SJSA1 (cell line): Measurements from ENCODE around the gene ITGA8. TPM values are rescaled to one million over a fixed set of nuclear protein-coding genes. Genes with fewer than 3 reads are reported as not detected.
"Not testable (repeated sequence)": the region's sequence is repeated elsewhere in the genome, so short reads cannot be mapped to it uniquely, and the experiment has no call there.

Experiments used
- DNase-seq, 2 experiments: peaks; one replicate each; pipeline ENCODE4 v3.0.0-alpha.2; 2015 to 2020; ENCODE audit warnings: low spot score in 2 of 2, low read depth in 1 of 2
- H3K27ac ChIP-seq: fragments of 250-450 bp; sonication (Bioruptor Pico); 2 replicates; pipeline ENCODE4 v1.5.1; 2020; ENCODE audit warnings: mild to moderate bottlenecking, moderate library complexity
- H3K27me3 ChIP-seq: fragments of 250-450 bp; sonication (Bioruptor Pico); replicated peaks from 2 replicates; pipeline ENCODE4 v1.5.1; 2020; ENCODE audit warnings: mild to moderate bottlenecking, moderate library complexity
- H3K36me3 ChIP-seq: fragments of 250-450 bp; sonication (Bioruptor Pico); 2 replicates; pipeline ENCODE4 v1.5.1; 2020; ENCODE audit warnings: mild to moderate bottlenecking
- H3K4me1 ChIP-seq: fragments of 250-450 bp; sonication (Bioruptor Pico); replicated peaks from 2 replicates; pipeline ENCODE4 v1.6.1; 2021; ENCODE audit warnings: mild to moderate bottlenecking
- H3K4me3 ChIP-seq: fragments of 250-450 bp; sonication (Bioruptor Pico); 2 replicates; pipeline ENCODE4 v1.5.1; 2020; ENCODE audit warnings: mild to moderate bottlenecking
- H3K9me3 ChIP-seq: fragments of 250-450 bp; sonication (Bioruptor Pico); replicated peaks from 2 replicates; pipeline ENCODE4 v1.5.1; 2020; ENCODE audit warnings: mild to moderate bottlenecking
- total RNA-seq: library from RNA; depleted of rRNA; stranded (reverse); fragments of >200 nt; shearing (Covaris generic); gene quantifications from 2 replicates; pipeline ENCODE4 v1.2.3, GENCODE V29; 2014

Gene ITGA8
- total RNA-seq, 1 experiment from 2014 or later: 11.8 TPM

DNA sequence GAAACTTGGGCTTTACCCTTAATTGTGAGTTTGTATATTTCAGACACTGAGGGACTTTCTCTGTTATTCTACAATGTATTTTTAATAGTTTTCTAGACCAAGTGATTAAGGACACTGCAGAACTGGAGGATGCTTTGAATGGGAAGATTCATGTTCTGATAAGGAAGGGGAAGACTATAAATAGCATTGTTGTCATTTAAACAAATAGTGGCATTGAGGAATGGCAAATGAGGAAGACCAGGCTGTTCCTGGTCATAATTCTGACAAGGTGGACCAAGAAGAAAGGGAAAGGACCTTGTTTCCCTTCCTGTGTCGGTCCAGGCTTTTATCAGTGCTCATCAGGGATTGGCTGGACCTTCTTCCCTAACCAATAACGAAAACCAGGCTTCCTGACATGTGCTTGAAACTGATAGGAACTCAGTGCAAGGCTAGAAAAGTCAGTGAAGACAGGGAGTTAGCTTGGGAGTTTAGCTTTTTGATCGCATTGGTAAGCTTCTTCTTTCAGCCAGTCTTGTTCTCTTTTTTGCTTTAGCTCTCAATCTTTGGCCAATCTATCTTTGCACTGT lies 116.2 kb downstream of the ITGA8 start:
- H3K36me3 ChIP-seq: no peaks in the 10 kb centered on the region
- no peak overlapping the region for H3K4me3 ChIP-seq
- H3K4me1 ChIP-seq: peaks cover 29% of the 10 kb centered on the region
- H3K9me3 ChIP-seq: no peaks in the 10 kb centered on the region
- no peaks in the 10 kb centered on the region for H3K27me3 ChIP-seq
- H3K27ac ChIP-seq: no peak overlapping the region
- no peak for DNase-seq

DNA sequence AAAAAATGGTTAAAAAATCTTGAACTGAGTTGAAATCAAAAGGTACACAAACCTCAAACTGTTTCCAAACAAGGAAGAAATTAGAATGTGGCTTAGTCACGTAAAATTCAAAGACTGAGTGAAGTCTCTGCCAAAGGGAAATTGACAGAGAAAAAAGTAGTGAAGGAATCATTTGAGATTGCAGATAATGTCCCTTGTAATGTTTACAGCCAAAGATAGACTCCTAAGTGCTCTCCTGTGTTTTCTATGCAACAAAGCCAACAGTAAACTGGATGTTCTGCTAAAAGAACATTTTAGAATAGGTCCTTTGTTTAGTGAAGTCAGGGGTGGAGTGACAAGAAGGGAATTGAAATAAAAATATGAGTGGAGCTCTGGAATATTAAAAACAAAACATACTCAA lies 117.9 kb downstream of the ITGA8 start:
- Histone ChIP-seq H3K36me3 (no peaks in the 10 kb centered on the region), H3K27ac (no peak overlapping the region), H3K4me3 (no peak overlapping the region), H3K27me3 (no peaks in the 10 kb centered on the region), H3K4me1 (peaks cover 25% of the 10 kb centered on the region), H3K9me3 (no peaks in the 10 kb centered on the region)
- no peak for DNase-seq

- DNase-seq: peak in 1 of 2 experiments; percentile 51
- Histone ChIP-seq H3K4me3 (no peak overlapping the region), H3K9me3 (no peaks in the 10 kb centered on the region)
These were observed 124.5 kb downstream of the ITGA8 start for GRCh38 chr10:15595260-15595659.

GRCh38 chr10:15591937-15592336 lies 127.8 kb downstream of the ITGA8 start:
- DNase-seq: no peak
- Histone ChIP-seq H3K9me3 (no peaks in the 10 kb centered on the region), H3K36me3 (no peaks in the 10 kb centered on the region), H3K4me1 (peaks cover 31% of the 10 kb centered on the region), H3K4me3 (no peak overlapping the region), H3K27ac (no peak overlapping the region), H3K27me3 (no peaks in the 10 kb centered on the region)

More at GRCh38 chr10:15595260-15595659, 124.5 kb downstream of the ITGA8 start:
- Histone ChIP-seq H3K27me3 (no peaks in the 10 kb centered on the region), H3K4me1 (peaks cover 20% of the 10 kb centered on the region), H3K36me3 (no peaks in the 10 kb centered on the region), H3K27ac (no peak overlapping the region)

DNA sequence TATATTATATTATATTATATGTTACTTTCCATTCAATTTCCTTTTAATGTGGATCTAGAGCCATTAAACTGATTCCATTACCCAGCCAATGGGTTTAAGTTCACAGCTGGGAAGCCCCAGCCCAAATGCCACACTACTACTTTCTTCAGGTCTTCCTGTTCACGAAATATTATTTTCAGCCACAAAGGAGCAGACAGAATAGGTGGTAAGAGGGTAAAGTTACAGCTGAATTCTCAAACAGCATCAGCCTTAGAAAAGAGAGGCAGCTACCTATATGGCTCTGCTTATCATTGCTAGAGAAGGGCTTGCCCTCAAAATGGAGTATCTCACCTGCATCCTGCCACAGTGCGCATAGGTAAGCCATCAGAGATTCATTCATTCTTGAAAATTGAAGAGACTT lies 128.3 kb downstream of the ITGA8 start:
- Histone ChIP-seq H3K27me3 (no peaks in the 10 kb centered on the region), H3K9me3 (no peaks in the 10 kb centered on the region), H3K4me3 (no peak overlapping the region), H3K4me1 (peaks cover 31% of the 10 kb centered on the region), H3K27ac (no peak overlapping the region), H3K36me3 (no peaks in the 10 kb centered on the region)
- DNase-seq: no peak

DNA sequence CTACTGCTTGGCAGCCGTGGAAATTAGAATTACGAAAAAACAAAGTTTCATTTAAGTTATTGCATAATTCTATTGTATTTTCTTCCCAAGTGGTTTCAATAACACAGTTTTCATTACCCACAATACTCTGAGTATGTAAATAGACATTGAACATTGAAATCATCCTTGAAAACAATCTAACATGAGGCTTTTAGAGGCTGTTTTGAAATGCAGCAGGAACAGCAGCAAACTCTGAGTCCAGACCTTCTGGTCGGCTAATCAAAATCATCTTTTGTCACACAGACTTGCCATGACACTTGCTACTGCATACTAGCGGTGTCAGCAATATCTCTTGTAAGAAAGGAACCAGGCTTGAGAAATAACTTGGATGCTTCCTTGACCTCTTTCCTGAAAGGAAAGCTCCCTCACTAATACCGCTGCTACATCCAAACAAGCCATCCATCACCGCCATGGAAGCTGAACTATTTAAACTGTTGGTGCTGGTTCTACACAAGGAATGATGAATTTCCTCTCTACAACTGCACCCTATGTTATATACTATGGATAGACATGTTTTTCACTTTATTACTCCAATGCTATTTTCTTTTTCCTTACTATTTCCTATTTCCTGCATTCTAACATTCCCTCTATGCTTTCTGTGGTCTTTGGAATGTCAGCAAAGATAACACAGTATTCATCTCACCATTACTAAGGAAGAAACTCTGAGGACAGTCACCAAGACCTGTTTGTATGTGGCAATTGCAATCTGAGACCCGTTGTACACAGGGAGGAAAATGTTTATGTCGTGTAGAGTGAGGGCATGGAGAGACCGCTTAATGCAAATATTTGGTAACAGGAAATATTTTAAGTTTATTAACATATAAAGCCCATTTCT lies 130.8 kb downstream of the ITGA8 start:
- no peaks in the 10 kb centered on the region for H3K36me3 ChIP-seq
- H3K27ac ChIP-seq: peak overlapping the region; percentile 35; the same call in 1 of the 2 replicates
- H3K4me1 ChIP-seq: peaks cover 20% of the 10 kb centered on the region
- no peaks in the 10 kb centered on the region for H3K9me3 ChIP-seq
- H3K27me3 ChIP-seq: no peaks in the 10 kb centered on the region
- peak in 1 of 2 experiments; percentile 30 for DNase-seq
- no peak overlapping the region for H3K4me3 ChIP-seq

DNA sequence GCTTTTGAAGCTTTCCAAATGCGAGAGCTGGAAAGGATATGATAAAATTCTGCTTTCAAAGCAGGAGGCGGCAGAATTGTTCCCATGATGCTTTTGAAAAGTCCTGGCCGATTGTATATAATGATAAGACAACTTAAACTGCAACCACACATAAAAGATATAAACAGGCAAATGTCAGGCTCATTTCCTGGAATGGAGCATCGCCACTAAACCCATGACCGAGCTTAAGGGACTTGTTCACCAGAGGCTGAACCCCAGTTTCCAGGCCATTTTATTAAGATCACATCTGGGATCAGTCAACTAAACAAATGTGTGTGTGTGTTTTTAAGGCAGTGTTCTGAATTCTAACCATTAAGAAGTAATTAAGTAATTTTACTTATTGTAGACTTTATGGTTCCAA lies 131.6 kb downstream of the ITGA8 start:
- no peak for DNase-seq
- Histone ChIP-seq H3K4me3 (no peak overlapping the region), H3K36me3 (no peaks in the 10 kb centered on the region), H3K9me3 (no peaks in the 10 kb centered on the region), H3K4me1 (peaks cover 20% of the 10 kb centered on the region), H3K27me3 (no peaks in the 10 kb centered on the region), H3K27ac (no peak overlapping the region)

DNA sequence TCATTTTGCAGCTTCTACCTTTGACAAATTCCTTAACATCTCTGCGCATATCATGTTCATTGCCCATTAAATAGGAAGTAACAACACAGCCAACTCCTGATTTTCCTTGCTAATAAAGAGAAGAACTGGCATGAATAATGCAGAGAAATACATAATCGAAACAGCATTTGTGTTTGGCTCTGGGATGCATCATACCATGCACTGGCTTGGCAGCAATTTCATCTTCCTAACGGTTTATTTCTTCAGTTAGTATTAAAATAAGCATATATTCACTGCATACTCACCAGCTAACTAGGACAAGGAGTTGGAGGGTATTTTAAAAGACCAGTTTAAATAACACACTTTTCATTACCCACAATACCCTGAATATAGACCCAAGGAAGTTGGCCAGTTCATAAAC lies 132.5 kb downstream of the ITGA8 start:
- Histone ChIP-seq H3K4me3 (no peak overlapping the region), H3K27me3 (no peaks in the 10 kb centered on the region), H3K27ac (no peak overlapping the region), H3K36me3 (no peaks in the 10 kb centered on the region), H3K4me1 (peaks cover 20% of the 10 kb centered on the region), H3K9me3 (no peaks in the 10 kb centered on the region)
- DNase-seq: no peak

- peaks cover 26% of the 10 kb centered on the region for H3K4me1 ChIP-seq
- DNase-seq: peak; percentile 58 to 67
These were observed 134.4 kb downstream of the ITGA8 start for GRCh38 chr10:15585303-15585715.

GRCh38 chr10:15582972-15583371 lies 136.8 kb downstream of the ITGA8 start:
- not testable (repeated sequence) for H3K27ac ChIP-seq, H3K9me3 ChIP-seq, H3K27me3 ChIP-seq, DNase-seq, H3K4me3 ChIP-seq, H3K36me3 ChIP-seq
- peaks cover 31% of the 10 kb centered on the region for H3K4me1 ChIP-seq

More at GRCh38 chr10:15585303-15585715, 134.4 kb downstream of the ITGA8 start:
- H3K4me3 ChIP-seq: no peak overlapping the region
- H3K36me3 ChIP-seq: 0 out of 2 replicates have a peak, but pooled peaks cover 4% of the 10 kb centered on the region
- 0 out of 2 replicates have a peak, but pooled peaks cover 6% of the 10 kb centered on the region for H3K9me3 ChIP-seq
- no peak overlapping the region for H3K27ac ChIP-seq
- no peaks in the 10 kb centered on the region for H3K27me3 ChIP-seq

DNA sequence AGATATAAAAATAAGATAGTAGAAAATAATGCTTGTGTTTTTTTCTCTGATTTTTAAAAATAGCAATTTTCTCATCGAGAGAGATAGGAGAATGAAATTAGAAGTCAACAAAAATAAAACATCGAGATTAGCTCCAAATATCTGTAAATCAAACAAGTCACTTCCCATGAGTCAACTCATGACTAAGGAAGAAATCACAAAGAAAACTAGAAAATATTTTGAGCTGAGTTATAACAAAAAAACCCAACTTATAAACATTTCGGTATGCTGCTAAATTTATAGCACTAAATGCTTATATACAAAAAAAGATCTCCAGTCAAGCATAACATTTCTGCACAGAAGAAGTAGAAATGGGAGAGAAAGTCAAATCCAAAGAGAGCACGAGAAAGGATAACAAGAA lies 140.1 kb downstream of the ITGA8 start:
- Histone ChIP-seq H3K27me3 (no peaks in the 10 kb centered on the region), H3K9me3 (0 out of 2 replicates have a peak, but pooled peaks cover 6% of the 10 kb centered on the region), H3K27ac (peak overlapping the region; percentile 72), H3K36me3 (0 out of 2 replicates have a peak, but pooled peaks cover 4% of the 10 kb centered on the region), H3K4me3 (no peak overlapping the region), H3K4me1 (peaks cover 37% of the 10 kb centered on the region)
- DNase-seq: peak in 1 of 2 experiments; percentile 74

GRCh38 chr10:15572531-15573045 lies 147.1 kb downstream of the ITGA8 start:
- no peaks in the 10 kb centered on the region for H3K27me3 ChIP-seq
- peaks cover 32% of the 10 kb centered on the region for H3K4me1 ChIP-seq
- no peak overlapping the region for H3K4me3 ChIP-seq
- no peaks in the 10 kb centered on the region for H3K36me3 ChIP-seq
- H3K9me3 ChIP-seq: no peaks in the 10 kb centered on the region
- H3K27ac ChIP-seq: no peak overlapping the region
- no peak for DNase-seq

GRCh38 chr10:15571575-15571974 lies 148.1 kb downstream of the ITGA8 start:
- no peaks in the 10 kb centered on the region for H3K36me3 ChIP-seq
- peak; percentile 52 to 64 for DNase-seq
- H3K4me3 ChIP-seq: no peak overlapping the region
- peaks cover 33% of the 10 kb centered on the region for H3K4me1 ChIP-seq
- no peak overlapping the region for H3K27ac ChIP-seq
- H3K9me3 ChIP-seq: no peaks in the 10 kb centered on the region
- H3K27me3 ChIP-seq: no peaks in the 10 kb centered on the region

DNA sequence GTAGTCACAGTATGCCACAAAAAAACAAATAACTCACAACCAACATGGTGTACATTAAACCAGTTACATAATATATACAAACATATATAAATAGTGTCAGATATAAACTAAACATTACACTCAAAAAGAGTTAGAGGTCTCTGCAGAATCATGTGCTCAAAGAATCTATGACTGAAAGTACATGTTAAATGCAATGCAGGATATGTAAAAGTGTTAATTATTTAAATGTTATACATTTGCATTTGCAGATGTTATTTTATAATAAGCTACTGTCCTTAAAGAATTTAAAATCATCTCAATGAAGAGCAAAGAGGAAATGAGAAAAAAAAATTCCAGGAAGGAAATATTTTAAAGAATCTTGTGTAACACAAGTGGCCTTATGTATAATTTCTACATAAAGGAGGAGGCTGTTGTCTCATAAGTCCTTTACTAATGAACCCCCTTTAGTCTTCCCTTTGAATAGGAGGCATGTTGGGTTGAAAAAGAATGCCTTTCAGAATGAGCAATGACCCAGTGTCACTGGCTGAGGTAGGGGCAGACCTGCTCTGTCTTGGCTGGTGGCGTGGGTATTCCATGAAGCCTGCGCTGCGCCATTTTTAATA lies 148.9 kb downstream of the ITGA8 start:
- no peaks in the 10 kb centered on the region for H3K36me3 ChIP-seq
- no peaks in the 10 kb centered on the region for H3K27me3 ChIP-seq
- H3K27ac ChIP-seq: no peak overlapping the region
- peaks cover 36% of the 10 kb centered on the region for H3K4me1 ChIP-seq
- H3K4me3 ChIP-seq: no peak overlapping the region
- no peak for DNase-seq
- H3K9me3 ChIP-seq: no peaks in the 10 kb centered on the region
